Effector CD4-positive, alpha-beta T cell (primary cell): Measurements from ENCODE around the gene DMRTB1.

Experiments
- DNase-seq: peaks from one replicate; pipeline ENCODE4 v3.0.0-alpha.2; 2020

Gene DMRTB1

GRCh38 chr1:53495633-53496345 is 36.6 kb downstream of the DMRTB1 start:
- no peak for DNase-seq

GRCh38 chr1:53498555-53499131 is 39.4 kb downstream of the DMRTB1 start:
- no peak for DNase-seq

- no peak for DNase-seq
These were observed 40.3 kb downstream of the DMRTB1 start for GRCh38 chr1:53499257-53500203.

GRCh38 chr1:53500204-53501064 is 41.2 kb downstream of the DMRTB1 start:
- DNase-seq, result no peak

- no peak for DNase-seq
These were observed 42.1 kb downstream of the DMRTB1 start for GRCh38 chr1:53501065-53502005.

GRCh38 chr1:53502641-53503432 is 43.6 kb downstream of the DMRTB1 start:
- no peak for DNase-seq

GRCh38 chr1:53503433-53504217 is 44.4 kb downstream of the DMRTB1 start:
- no peak for DNase-seq

- no peak for DNase-seq
These were observed 45.7 kb downstream of the DMRTB1 start for GRCh38 chr1:53504901-53505300.

- DNase-seq, result no peak
These were observed 46.2 kb downstream of the DMRTB1 start for GRCh38 chr1:53505401-53505800.

GRCh38 chr1:53505891-53506290 is 46.7 kb downstream of the DMRTB1 start:
- no peak for DNase-seq

GRCh38 chr1:53506355-53507050 is 47.3 kb downstream of the DMRTB1 start:
- DNase-seq, result no peak

GRCh38 chr1:53507116-53507820 is 48.1 kb downstream of the DMRTB1 start:
- DNase-seq, result no peak

GRCh38 chr1:53508056-53508990 is 49.1 kb downstream of the DMRTB1 start:
- no peak for DNase-seq

GRCh38 chr1:53508991-53509666 is 49.9 kb downstream of the DMRTB1 start:
- no peak for DNase-seq

- DNase-seq, result no peak
These were observed 50.6 kb downstream of the DMRTB1 start for GRCh38 chr1:53509775-53510174.

GRCh38 chr1:53510215-53510614 is 51.0 kb downstream of the DMRTB1 start:
- DNase-seq, result no peak
